Limb (tissue), 2 donors: ENCODE measurements around the gene SPAG6.
A peak's percentile ranks its signal among the peaks of the same experiment; 100 is the strongest.
"Not testable (repeated sequence)": the region's sequence is repeated elsewhere in the genome, so short reads cannot be mapped to it uniquely, and the experiment has no call there.

Experiments
- DNase-seq, 2 donors: peaks; one replicate each; pipeline ENCODE4 v3.0.0-alpha.2; 2016; ENCODE audit errors: extremely low spot score in 2 of 2

Gene SPAG6

DNA sequence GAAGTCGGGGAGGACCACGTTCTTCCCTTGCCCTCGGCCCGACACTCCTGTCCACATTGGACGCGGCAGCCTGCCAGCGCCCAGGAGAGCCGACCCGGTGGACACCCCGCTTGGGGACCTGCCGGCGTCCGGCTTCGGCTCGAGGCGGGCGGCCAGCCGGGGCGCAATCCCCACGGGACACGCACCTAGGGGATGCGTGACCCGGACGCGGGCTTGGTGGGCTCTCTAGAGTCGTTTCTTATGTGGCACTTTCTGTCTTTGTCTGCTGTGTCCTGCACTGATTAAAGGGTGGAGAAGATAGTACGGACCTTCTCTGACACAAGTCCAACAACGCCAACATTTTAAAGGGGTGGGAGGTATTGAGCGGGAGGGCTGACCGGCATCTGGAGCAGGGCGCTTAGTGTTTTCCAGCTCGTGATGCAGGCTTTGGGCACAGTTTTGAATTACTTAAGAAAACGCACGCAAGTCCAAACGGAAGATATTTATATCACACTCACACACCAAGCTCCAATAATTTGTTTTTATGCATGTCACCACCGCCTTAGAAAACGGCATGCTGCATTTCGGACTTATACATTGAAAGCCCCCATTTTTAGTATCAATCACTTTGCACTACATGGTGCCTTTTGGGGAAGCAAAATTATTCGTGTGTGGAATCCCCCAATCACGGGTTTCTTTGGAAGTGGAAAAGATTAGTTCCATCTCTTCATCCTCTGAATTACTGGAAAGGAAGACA lies 3.9 kb upstream of the SPAG6 start:
- DNase-seq: peak in 1 of 2 donors; percentile 79

DNA sequence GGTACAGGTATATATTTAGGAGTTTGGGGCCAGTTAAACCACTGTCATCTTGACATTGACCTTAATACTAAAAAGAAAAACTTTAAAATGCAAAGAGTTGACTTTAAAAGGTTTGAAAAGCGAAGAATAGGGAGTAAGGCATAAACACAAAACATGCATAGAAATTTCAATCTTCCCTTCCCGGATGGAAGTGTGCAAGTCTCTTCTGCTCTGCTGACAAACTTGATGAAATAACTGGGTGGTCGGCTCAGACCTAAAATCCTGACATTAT lies 3.4 kb upstream of the SPAG6 start:
- DNase-seq: no peak

DNA sequence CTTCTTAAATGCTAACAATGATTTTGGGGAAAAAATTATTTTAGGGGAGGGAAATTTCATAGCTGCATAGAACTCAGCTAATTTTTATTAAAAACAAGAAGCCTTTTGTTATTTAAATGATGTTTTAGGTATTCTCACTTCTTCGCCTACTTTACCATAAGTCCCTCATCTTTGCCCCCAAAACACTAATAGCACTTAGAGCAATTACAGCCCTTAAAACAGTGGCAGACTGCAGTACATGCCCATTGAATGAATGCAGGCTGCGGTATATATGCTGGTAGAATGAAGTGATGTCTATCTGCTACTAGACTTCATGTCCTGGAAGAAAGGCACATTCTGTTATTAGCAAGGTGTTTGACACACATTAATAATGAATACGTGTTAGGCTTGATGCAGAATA lies 2.9 kb upstream of the SPAG6 start:
- DNase-seq: no peak

DNA sequence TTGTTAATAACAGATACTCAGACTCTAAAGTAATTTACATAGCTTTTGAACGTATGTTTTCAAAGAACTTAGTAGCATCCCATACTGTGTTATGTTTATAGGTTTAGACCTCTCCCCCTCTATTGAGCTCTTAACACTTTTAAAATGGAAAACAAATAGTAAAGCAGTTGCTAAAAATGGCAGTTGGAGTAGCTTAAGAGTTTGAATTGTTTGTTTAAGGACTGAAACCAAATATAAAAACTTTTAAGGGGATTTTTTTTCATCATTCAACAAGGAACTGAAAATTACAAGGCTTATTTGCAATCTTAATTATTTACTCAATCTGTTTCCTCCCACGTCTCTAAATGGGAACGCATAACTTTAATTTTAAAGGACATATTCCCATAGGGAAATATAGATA lies 1.6 kb upstream of the SPAG6 start:
- no peak for DNase-seq

DNA sequence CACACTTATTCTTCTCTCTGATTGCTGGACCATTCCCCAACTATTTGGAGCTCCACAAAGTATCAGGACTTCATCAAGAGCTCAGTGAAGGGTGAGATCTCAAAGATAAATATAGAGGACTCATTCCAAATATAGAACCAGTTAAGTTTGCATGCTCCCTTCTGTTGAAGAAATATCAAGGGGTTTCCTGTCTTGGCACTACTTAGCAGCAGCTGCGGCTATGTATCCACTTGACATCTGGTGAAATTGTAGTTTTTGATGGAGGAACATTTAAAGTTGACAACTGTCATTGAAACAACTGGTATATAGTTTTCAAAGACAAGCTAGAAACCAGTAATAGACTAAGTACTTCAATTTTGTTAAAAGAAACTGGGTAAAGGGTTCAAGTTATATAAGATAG lies 1.0 kb upstream of the SPAG6 start:
- no peak for DNase-seq

DNA sequence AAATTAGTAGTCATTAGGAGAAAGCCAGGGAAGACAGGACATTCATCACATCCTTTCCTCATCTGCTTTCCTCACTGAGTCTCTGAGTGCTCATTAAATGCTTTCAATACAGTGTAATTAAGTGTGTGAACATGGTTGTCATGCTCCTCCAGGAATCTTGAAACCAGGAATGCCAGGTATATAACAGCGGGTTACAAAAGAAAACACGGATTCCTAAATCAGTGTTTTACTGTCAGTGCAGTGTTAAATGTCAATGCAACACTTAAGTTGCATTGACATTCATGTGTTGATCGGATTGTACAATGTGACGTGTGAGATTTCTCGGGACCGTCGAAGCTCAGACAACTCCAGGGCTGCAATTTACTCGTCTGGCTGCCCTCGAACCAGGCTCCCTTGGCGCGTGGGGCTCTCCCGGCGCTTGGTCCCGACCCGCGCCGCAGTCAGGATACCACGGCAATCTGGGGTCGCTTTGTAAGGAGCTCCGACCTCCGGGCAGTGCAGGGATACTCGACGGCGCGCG lies 455 bp upstream of the SPAG6 start:
- DNase-seq: no peak

DNA sequence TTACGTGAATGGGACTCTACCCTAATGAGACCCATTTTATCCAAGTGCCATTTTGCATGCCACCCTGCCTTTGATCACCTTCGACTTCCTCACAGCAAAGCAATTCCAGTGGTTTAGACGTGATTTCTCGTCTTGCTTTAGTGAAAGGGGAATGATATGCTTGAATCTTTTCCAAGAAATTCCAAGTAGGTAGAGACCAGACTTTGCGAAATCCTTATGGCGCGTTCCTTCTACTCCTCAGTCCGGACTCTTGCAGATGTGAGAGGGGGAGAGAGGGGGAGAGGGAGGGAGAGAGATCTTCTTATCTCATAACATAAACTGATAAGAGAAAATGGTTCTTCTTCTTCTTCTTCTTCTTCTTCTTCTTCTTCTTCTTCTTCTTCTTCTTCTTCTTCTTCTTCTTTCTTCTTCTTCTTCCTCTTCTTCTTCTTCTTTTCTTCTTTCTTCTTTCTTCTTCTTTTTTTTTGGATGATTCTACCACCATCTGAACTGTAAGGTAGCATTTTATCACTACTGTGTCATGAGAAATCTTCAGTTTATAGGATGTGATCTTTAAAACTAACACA lies 883 bp downstream of the SPAG6 start:
- DNase-seq: no peak

DNA sequence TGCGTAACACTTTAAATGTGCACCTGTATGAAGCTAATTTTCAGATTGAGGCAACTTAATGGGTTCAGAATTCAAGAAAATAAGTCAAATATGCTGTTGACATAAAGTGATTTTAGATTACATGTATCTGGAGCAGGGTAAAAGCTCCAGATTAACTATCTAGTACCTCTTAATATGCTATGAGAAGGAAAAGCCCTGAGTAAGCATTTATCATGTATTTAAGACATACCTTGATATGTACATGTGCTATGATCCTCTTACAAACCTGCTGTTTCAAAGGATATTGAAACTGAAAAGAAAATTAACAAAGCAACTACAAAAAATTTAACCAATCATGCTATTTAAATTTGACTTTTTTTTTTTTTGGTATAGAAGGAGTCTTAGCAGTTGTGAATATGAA lies 4.5 kb downstream of the SPAG6 start:
- DNase-seq: no peak

DNA sequence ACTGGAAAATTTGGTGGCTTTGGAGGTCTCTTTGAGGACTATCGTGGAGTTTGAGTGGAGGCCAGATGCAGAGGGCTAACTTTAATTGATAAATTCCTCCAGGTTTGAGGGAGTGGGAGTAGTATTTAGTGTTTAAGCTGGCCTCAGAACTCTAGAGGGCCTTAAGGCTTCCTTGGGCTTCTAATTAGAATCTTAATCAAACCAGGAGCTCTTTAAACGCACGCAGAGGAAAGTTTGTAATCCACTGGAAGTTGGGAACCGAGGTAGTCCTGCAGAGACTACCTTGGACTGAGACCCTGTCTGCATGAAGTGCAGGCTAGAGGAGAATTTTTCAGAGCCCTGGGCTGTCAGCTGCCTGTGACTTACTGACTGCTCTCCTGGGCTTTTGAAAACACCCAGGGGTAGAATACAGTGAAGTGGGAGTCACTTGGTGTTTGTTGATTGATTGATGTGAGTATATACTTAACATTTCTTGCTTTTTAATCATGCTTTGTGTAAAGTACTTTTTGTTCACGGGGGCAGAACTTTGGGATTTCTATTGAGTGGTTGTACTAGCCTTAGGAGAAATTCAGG lies 5.9 kb downstream of the SPAG6 start:
- DNase-seq: no peak

DNA sequence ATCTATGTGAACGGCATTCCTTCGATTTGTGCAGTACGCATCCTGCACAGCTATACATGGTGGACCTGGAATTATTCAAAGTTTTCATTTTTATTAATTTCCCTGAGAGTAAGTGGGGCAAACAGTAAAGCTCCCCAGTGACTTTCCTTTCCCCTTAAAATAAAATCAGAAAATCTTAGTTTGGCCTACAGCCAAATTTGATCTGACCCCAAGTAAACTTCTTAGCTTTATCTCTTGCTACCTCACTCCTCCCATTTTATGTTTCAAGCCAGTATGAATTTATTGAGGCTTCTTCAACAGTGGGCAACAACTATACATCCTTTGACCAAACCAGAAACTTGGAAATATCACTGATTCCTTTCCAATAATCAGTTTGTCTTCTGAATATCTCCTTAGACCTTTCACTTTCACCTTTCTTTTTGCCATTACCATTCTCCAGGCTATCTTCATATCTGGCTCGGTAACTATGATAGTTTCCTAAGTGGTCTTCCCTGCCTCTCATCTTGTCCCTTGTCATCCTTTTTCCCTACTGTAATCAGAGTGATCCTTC lies 11.1 kb downstream of the SPAG6 start:
- no peak for DNase-seq

DNA sequence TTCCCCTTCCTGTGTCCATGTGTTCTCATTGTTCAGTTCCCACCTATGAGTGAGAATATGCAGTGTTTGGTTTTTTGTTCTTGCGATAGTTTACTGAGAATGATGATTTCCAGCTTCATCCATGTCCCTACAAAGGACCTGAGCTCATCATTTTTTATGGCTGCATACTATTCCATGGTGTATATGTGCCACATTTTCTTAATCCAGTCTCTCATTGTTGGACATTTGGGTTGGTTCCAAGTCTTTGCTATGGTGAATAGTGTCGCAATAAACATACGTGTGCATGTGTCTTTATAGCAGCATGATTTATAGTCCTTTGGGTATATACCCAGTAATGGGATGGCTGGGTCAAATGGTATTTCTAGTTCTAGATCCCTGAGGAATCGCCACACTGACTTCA lies 12.5 kb downstream of the SPAG6 start:
- DNase-seq: not testable (repeated sequence)

DNA sequence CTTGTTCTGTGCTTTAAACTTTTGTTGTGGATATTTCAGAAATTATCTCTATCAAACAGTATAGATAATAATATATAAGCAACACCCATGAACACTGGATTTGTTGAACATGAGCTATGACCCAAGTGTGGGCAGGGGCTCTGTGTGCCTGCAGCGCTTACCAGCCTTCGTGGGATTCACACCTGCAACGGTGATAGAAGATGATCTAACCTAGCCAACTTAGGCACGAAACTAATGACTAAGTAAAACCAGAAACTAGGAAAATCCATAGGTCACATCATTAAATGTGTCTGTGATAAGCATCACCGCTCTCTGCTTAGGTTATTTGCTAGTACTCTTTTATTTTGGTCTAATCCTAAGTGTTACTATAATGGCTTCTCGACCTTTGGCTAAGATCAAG lies 18.0 kb downstream of the SPAG6 start:
- no peak for DNase-seq

DNA sequence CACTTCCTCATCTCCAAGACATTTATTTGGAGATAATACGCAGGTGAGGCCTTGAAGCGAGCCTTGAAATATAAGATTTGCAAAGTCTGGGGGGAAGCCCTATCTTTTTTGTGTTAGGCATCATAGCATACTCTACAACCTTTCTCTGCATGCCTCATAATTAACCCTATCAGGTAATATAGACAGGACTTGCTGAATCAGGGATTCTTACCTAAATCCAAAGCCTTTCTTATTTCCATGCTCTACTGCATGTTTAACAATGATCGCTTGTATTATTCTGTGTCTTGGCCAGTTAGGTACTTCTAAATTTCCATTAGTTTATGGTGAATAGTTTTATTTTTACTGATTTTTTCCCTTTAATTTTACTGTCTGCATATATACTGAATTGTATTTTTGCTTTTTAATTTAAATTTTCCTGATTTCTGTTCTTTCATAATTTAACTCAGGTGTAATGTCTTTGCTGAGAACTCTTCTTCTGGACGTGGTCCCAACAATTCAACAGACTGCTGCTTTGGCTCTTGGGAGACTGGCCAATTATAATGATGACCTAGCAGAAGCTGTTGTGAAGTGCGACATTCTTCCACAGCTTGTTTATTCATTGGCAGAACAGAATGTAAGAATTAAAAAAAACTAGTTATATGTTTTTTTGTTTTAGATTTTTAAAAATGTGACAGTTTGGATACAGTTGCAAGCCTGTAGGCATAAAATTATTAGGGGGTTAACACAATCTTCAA lies 19.3 kb downstream of the SPAG6 start:
- DNase-seq: no peak

DNA sequence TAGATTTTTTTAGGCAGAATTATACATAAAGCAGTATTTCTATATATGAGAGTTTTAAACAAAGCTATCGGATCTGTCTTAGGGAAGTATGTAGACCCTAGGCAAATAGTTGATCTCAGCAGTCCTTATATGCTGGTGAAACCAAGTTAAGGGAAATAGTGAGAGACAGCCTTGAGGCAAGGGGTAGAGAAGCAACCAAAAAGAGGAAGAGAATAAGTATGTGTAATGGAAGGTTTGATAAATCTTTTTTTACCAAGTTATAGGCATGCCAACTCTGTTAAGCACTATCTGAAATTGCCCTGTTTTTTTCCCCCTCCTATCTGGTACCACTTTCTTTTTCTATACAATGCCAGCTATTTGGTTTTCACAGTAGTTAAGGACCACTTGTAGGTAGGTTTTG lies 19.9 kb downstream of the SPAG6 start:
- DNase-seq: no peak

DNA sequence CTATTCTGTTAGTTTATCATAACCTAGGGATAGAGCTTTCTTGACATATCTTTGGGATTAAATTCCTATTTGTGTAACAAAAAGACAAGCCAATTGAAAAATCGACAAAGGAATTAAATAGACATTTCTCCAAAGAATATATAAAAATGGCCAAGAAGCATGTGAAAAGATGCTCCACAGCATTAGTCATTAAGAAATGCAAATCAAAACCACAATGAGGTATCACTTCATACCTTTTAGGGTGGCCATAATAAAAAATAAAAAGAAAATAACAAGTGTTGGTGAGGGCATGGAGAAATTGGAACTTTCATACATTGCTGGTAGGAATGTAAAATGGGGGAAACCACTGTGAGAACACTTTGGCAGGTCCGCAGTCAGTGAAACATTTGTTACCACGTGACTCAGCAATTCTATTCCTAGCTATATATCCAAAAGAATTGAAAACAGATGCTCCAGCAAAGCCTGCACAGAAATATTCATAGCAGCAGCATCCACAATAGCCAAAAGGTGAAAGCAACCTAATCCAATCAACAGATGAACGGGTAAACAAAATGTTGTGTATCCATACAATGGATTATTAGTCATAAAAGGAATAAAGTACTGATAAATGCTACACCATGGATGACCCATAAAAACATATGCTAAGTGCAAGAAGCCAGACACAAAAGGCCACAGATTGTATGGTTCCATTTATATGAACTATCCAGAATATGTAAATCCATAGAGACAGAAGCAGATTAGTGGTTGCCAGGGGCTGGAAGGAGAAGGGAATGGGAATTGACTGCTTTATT lies 20.5 kb downstream of the SPAG6 start:
- no peak for DNase-seq

DNA sequence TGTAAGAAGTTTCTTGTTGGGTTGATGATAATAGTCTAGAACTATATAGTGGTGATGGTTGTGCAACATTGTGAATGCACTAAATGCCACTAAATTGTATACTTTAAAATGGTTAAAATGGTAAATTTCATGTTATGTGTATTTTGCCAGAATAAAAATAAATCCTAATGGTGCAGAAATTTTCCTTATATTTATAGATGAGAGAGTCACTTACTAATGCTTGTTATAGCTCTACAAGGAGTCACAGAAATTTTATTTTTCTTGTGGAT lies 21.1 kb downstream of the SPAG6 start:
- no peak for DNase-seq

DNA sequence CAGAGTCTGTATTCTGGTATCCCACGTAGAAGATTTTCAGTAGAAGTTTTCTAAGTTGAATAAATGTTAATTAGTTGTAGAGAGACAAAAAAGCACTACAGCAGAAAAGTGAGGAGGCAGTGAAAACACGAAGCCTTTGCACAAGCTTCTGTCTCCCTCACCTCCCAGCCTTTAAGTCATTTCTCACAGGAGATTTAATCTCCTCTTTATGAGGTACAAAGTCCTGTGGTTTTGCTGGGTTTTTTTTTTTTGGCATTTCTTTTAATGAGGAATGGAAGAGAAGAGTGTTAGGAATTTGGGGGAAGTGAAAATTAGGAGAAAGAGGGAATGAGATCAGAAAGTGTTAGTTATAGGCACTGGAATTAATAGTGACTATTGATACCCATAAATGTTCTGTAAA lies 21.5 kb downstream of the SPAG6 start:
- DNase-seq: no peak

DNA sequence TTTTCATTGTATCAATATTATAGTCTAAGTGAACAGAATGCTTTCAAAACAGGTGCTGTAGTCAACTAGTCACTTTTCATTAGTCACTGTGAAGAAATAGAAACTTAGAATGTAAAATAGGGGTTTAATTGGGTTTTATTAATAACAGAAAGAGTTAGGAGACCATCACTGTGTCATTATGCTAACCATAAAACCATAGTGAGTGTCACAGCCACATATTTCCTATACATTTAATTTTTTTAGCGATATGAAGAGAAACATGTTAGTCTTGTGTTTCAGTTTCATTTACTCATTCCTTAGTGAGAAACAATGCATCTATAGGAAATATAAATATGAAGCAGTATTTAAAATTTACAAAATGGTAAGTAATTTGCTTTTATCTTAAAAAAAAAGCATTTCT lies 22.2 kb downstream of the SPAG6 start:
- DNase-seq: no peak

DNA sequence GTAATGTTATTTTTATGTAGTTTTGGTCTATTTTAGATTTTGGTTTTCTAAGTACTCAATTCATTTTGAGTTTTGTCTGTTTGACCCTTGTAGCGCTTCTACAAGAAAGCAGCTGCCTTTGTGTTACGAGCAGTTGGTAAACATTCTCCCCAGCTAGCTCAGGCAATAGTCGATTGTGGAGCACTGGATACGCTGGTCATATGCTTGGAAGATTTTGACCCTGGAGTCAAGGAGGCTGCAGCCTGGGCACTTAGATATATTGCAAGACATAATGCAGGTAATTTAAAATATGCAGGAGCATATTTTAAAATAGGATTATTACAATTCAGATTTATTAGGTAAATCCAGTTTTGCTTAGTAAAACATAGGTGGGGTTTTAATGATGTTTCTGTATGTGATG lies 23.1 kb downstream of the SPAG6 start:
- no peak for DNase-seq

DNA sequence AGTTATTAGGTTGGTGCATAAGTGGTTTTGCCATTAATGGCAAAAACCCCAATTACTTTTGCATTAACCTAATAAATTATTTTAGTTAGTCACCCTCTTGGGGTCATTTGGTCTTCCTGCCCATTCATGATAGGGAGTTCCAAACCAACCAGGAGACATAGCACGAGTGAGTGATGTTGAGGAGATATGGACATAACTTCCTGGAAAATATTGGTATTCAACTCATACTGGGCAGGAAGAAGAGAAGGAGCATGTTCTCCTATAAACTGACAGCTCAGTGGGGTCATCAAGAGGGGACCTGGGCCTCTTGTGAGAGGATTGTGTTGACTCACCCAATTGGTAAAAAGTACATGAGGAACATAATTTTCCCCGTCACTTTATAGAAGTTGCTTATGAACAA lies 23.7 kb downstream of the SPAG6 start:
- DNase-seq: no peak

DNA sequence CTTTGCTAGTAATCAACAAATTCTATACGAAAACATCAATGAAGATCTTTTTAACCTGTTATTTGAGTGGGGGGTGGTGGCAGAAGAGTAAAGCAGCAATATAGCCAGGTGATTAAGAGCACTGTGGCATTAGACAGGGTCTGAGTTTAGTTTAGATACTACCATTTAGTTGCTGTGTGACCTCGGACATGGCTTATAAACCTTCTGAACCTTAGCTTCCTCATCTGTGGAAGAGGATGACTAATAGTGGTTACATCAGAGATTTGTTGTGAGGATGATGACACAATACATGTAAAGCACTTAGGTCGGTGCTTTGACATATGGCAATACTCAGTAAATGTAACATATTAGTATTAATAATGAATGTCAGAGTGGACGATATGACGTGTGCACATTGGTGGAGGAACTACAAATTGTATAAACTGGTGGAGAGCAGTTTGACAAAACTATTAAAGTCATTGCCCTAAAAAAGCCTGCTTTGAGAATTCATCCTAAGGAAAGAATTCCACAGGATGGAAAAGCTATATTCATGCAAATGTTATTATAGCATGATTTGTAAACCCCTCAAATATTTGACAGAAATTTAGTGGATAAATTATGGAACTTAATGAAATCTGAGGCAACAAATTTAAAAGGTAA lies 24.3 kb downstream of the SPAG6 start:
- no peak for DNase-seq
